Stimulated activated CD8-positive, alpha-beta memory T cell treated with anti-CD3 and anti-CD28 coated beads, Interleukin-4, amount 100 ng/mL, for 24 hours (primary cell): ENCODE results near the gene HGD.
"Not testable (repeated sequence)": the region's sequence is repeated elsewhere in the genome, so short reads cannot be mapped to it uniquely, and the experiment has no call there.

Experiments used
- DNase-seq: peaks from one replicate; pipeline ENCODE4 v3.0.0-alpha.2; 2020; ENCODE audit warnings: low read depth

The HGD gene

DNA sequence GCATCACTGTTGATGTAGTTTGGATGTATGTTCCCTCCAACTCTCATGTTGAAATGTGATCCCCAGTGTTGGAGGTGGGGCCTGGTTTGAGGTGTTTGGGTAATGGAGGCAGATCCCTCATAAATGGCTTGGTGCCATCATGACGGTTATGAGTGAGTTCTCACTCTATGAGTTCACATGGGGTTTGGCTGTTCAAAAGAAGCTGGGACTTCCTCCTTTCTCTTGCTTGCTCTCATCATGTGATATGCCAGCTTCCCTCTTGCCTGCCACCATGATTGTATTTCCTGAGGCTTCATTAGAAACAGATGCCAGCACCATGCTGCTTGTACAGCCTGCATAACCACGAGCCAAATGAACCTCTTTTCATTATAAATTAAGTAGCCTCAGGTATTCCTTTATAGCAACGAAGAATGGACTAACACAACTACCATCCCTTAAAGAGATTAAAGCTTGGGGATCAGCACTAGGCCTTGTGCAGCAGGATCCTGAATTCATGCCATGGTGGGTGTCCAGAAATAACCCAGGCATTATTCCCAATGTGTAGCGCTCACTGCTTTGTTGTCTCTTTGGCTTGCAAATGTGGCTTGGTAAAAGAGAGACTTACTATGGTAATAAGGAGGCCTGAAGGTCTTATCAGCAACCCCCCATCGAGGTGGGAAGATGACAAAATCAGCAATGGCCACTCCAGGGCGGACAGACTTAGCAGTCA, 44.0 kb downstream of the HGD start:
- DNase-seq: no peak

DNA sequence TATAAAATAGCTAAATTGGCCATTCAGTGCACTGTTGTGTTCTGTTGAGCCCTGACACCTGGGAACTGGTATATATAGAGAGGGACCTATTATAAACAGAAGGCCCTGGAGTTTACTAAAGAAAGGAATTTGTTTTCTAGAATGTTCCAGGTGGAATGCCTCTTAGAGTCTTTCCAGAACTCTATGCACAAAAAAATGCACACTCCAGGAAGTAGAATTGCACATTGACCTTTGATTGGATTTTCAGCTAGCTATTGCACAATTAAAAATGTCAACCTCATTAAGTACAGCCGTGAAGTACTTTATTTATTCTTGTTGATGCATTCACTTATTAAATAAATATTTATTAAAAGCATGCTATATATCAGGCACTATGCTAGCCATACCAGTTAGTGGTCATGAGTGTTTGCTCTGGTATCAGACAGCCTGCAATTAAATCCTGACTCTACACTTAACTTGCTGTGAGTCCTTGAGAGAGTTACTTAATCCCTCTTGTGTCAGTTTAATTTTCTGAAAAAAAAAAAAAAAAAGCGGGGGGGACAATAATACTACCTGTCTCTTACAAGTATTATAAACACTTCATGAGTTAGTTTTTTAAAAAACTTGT, 45.1 kb downstream of the HGD start:
- DNase-seq: no peak

DNA sequence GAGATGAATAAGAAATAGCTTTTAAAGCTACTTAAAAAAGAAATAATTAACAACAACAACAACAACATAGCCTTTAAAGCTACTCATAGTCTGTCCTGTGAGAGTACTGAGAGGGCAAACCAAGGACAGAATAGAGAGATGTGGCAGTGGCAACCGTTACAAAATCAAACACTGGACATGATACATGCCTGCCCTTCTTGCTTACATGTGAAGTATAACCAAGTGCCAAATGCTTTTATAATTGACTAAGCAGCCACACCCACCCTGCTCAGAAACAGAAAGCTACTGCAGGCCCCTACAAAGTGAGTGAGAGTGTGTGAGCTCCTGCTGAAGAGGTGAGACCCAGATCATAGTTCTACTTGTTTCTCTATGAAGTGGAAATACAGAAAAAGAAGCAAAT, 47.5 kb downstream of the HGD start:
- DNase-seq: no peak

DNA sequence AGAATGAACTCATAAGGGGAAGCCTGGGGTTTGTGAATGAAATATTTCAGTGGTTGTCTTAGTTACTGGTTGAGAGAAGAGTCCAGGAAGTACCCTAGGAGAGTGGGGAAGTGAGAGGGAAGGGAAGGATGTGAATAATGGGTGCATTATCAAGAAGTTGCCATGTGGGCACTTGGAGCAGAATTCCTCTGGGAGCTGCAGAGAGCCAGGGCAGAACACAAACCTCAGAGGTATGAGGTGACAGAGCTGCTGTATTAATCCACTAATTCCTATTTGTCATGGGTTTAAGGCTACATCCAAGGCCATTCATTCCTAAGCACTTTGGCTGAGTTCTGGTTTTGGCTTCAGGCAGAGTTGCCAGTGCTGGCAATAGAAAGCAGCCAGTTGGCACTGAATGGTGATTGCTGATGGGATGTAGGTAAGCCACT, 56.9 kb downstream of the HGD start:
- no peak for DNase-seq

DNA sequence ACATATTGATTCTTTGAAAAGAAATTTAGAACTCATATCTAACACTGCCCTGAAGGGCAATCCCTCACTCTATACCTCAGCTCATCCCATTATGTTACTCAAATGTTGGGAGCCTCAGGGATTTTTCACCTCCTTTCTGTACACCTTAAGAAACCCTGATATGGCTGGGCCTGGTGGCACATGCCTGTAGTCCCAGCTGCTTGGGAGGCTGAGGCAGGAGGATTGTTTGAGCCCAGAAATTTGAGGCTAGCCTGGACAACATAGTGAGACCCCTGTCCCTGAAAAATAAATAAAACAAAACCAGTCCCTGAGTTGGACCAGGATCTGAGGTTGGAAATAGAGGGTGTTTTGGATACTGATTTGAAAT, 58.3 kb downstream of the HGD start:
- DNase-seq: no peak

DNA sequence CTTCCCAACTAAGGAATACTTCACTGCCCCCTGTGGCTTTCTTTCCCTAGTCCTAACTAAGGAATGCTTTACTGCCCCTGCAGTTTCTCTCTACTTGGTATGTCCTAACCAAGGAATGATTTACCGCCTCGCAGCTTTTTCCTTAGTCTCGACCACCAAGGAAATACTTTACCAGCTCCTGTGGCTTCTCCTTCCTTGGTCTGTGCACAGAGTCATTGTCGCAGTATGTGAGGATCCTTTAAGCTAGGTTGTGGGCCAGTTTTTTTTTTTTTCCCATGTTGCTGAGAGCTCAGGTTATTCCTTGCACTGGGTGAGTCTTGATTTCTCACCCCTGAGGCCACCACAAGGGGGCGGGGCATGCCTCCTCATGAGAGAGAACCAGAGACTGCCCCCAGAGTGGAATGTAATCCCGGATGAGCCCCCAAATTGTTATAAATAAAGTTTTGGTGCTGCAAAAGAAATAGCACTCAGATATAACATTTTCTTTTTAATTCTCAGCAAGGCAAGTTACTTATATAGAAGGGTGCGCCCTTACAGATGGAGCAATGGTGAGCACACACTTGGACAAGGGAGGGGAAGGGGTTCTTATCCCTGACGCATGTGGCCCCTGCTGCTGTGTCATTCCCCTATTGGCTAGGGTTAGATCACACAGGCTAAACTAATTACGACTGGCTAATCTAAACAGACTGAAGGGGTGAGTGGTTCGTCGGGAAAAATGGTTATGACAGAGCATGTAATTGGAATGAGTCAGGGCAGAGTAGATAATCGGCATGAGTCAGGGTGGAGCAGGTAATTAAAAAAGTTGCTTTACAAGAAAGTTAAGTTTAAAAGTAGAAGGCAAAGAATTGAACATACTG, 58.9 kb downstream of the HGD start:
- no peak for DNase-seq

DNA sequence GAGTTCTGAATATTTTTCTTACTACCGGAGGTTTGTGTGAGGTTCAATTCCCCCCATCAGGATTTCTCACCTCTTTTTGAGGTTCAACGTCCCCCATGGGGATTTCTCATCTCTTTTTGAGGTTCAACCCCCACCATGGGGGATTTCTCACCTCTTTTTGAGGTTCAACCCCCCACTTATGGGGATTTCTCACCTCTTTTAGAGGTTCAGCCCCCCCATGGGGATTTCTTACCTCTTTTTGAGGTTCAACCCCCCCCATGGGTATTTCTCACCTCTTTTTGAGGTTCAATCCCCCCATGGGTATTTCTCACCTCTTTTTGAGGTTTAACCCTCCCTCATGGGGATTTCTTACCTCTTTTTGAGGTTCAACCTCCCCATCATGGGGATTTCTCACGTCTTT, 59.6 kb downstream of the HGD start:
- DNase-seq: no peak

DNA sequence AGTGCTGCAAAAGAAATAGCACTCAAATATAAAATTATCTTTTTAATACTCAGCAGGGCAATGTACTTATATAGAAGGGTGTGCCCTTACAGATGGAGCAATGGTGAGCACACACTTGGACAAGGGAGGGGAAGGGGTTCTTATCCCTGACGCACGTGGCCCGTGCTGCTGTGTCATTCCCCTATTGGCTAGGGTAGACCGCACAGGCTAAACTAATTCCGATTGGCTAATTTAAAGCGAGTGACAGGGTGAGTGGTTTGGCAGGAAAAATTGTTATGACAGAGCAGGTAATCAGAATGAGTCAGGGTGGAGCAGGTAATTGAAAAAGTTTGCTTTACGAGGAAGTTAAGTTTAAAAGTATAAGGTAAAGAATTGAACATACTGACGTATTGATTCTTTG, 65.3 kb downstream of the HGD start:
- not testable (repeated sequence) for DNase-seq

DNA sequence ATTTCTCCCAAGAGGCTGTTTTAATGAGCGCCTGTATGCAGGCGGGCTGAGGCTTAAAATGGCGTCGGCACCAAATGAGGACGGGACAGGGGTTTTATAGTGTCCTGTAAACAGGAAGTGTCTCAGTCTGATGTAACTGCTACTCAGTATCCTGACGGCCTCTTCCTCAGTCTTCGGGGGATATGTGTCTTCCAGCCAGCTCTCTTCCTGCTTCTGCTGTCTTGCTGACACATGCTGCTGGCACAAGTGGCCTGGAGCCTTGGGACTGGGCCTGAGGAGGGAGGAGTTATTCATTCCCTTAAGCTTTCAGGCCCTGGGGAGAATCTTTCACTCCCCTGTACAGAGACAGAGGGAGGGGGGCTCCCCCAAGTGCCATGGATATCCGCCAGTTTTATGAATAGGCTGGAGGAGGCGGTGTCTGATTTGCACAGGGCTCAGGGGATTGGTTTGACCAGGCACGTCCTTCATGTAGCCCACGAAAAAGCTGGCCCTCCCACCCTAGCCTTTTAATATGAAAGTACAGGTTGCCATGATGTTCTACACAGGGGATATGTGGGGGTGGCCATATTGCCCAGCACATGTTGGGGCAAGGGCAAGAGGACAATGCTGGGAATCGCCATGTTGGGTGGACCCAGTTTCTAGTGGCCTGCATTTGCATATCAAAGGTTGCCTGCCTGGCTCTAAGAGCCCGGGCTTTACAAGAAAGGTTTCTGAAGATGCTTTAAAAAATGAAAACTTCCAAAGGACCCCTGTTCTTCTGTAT, 66.0 kb downstream of the HGD start:
- DNase-seq: no peak

DNA sequence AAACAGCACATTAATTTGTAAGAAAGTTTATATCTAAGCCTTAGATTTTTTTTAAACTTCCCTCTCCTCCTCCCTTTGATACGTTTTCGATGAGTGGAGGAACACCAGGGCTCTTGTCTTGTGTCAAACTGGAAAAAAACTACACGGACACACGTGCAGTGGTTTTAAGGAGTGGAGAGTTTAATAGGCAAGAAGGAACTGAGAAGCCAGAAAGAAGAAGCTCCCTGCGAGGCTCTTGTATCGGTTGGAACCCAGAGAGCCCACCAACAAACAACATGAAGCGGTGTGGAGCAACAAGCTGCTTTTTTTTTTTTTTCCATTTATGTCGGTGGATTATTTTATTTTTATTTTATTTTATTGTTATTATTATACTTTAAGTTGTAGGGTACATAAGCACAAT, 67.3 kb downstream of the HGD start:
- no peak for DNase-seq

DNA sequence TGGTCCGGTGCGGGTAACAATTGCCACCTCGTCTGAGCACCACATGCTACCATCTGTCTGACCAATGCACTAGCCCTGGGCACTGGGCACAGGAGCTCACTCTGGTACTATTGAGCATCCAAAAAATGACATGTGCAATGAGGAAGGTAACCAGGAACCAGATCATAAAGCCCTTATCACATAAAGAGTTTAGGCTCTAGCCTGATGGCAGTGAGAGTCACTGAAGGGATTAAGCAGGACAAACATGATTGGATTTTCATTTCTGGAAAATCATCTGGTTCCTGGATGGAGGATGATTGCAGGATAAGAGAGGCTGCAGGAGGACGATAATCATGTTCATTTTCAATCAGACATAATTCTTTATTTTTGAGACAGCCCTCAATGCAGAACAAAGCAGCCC, 73.5 kb downstream of the HGD start:
- DNase-seq: no peak

DNA sequence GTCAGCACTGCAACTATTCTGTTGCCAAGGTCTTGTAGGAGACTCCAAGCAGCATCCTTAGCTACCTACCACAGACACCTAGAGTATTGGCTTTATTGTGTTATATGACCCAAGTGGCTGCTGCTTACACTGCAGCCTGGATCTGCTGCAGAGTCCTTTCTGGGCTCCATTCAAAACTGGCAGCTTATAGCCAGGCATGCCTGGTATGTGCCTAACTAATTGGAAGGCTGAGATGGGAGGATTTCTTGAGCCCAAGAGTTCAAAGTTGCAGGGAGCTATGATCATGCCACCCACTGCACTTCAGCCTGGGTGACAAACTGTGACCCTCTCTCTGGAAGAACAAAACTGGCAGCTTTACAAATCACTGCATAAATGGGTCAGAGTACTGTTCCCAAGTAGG, 77.3 kb downstream of the HGD start:
- no peak for DNase-seq

DNA sequence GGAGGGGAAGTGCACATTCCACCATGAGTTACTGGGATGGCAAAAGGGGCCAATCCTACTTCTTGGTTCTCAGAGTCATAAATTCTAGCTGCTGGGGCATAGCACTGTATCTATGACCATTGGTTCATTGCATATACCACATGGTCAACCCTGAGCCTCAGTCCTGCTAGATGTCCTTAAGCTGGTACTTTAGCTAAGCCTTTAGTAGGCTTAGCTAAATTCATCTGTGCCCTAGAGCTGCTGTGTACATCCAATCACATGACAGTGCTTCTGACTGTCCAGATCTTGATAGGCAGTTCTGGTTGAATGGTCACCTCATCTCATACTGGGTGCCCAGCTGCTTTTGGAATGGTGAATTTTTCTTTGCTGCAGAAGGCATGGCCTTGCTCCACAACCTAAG, 77.7 kb downstream of the HGD start:
- DNase-seq: no peak

DNA sequence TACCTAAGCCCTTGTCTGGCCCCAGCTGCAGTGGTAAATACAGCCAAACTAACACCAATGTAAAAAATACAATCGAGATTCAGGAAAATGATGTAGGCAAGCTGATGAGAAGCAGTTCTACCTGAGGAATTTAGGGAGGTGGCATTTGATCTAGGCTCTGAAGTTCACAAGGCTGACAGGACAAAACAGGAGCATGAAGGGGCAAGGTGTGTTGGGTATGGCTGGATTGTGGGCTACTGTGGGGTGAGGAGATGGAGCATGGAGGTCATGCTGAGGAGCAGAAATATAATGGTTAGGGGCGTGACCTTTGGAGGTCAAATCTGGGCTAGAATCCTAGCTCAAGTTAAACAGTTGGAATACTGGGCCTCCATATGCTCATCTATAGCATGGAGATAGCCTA, 79.4 kb downstream of the HGD start:
- no peak for DNase-seq

DNA sequence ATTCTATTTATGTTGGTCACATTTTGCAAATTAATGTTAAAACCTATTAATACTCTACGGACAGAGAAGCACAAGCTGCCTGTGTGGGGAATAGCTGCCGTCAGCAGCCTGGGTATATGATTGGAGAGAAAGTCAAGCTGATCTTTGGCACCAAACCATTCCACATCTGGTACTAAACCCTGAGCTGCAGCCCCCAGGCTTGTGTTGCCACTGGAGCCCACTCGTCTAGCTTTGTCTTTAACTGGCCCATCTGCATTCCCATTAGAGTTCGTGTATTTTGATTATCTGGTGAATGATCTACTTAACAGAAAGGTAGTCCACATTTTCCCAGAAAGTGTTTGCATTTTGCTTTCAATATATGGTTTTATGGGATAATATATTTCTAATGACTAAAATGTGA, 80.5 kb downstream of the HGD start:
- no peak for DNase-seq

DNA sequence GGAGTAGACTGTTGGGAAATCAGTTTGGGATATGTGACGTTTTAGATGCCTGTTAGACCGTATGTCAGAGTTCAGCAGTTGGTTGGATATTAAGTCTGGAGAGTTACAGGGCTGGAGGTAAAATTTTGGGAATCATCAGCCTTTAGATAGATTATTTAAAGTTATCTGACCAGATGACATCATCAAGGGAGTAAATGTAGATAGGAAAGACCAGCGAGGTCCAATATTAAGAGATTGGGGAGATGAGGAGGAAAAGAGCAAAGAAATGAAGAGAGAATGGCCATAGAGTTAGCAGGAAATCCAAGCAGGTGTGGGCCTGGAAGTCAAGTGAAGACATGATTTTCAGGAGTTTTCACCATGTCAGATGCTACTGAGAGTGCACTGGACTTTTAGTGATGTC, 82.8 kb downstream of the HGD start:
- no peak for DNase-seq

DNA sequence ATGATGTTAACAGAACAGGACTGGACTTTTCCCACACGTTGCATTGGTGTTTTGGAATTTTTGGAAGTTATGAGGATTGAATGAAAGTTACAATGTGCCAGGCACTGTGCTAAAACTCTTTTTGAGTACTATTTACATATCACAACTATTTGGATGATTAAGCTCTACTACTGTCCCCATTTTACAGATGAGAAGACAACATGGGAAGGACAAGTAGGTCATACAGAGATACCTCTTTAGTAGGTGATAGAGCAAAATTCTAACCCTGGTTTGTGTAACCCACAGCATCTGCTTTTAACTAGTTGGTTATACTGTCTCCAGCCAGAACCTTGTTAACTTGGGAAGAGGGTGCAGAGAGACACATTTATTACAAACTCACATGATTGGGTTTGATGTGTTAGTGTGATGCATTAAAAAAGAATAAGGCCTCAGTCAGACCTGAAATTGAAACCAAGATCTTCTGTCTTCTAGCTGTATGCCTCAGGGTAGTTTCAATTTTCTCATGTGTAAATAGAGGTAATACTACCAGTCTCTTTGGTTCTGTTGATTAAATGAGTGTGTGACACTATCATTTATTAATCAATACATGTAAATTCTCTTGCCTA, 84.5 kb downstream of the HGD start:
- no peak for DNase-seq

DNA sequence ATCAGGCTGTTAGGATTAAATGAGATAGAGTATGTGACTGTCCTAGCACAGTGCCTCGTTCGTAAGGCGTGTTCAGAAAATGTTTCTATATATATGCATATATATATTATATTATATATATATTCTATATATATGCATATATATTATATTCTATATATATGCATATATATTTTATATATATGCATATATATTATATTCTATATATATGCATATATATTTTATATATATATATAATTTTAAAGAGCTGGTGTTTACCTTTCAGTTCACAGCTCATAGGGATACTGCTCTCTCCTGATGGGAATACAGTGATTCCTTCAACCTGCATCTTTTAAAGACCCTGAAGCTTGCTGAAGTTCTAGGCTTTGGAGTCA, 85.2 kb downstream of the HGD start:
- no peak for DNase-seq

DNA sequence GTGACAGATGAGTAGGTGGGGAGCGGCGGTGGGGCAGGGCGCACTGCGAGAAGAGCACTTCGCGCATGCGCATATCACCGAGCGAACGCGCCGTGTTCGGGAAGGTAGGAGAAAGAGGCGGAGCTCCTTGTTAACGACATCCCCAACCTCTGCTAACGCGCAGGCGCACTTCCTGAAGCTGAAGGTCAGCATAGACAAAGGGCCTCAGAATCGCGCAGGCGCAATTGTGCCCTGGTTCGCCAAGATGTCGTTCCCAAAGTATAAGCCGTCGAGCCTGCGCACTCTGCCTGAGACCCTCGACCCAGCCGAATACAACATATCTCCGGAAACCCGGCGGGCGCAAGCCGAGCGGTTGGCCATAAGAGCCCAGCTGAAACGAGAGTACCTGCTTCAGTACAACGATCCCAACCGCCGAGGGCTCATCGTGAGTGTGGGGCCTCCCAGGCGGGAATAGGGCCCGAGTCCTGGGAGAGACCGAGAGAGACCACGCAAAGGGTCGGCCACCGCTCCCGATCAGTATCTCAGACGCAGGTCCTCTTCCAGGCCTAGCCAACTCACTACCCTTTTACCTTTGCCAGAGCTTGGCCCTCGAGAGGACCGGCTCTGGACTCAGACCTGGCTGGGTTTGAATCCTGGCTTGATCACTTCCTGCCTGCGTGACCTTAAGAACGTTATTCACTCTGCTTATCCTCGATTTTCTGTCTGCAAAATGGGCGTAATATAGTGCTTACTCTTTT, 85.8 kb downstream of the HGD start, which contains the start of gene NDUFB4:
Gene NDUFB4, plus strand, starts transcription at position 221 of the 737 bp plus-strand sequence. Its CDS starts 24 bp downstream, at position 245.
- peak; percentile 93 for DNase-seq

DNA sequence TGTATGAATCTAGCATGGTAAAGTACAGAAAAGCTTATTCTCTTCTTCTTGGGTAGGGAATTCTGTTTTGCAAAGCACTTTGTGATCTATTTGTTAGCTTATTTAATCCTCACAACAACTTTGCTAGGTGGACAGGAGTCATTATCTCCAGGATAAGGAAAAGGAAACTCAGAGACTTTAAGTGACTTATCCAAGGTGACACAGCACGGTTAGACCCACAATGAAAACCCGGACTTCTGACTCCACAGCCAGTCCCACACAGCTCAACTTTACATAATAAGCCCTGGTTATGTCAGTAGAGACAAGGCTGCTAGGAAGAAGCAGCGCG, 86.3 kb downstream of the HGD start:
- DNase-seq: no peak

DNA sequence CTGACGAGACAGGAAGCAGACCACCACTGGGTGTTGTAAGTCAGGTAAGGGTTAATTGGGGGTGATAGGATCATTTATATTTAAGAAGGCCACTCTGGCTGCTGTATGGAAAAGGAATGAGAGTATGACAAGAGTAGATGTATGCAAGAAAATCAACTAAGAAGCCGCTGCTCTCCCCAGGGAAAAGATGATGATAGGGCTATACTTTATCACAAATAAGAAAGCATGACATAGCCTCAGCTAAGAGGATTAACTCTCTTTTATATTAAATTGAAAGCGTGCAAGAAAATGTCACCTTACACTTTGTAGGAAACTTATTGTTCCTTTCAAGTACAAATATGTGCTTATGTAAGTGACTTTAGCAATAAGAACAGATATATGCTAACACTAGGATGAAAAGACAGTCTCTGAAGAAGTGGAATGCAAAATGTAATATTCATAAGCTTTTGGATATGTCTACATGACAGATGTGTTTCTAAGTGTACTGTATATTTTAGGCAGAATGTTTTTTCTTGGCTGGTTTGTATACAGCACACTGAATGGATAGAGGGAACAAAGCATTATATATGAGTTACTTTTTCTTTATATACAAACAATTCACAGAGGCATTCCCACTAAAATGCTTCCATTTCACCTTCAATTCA, 94.6 kb downstream of the HGD start:
- no peak for DNase-seq
